Progenitor cell of endocrine pancreas (in vitro differentiated cells): ENCODE measurements around the gene PA2G4. TPM values are rescaled to one million over a fixed set of nuclear protein-coding genes. Genes with fewer than 3 reads are reported as not detected.

ENCODE experiments used
- DNase-seq: peaks from one replicate; pipeline ENCODE4 v3.0.0; 2021; ENCODE audit warnings: low spot score; ENCODE audit not compliant: unreplicated experiment
- H3K27ac Mint-ChIP-seq: 2 replicates; pipeline ENCODE4 v1.8.0; 2021; ENCODE audit warnings: mild to moderate bottlenecking, moderate library complexity, mixed read lengths
- H3K27me3 Mint-ChIP-seq: 2 replicates; pipeline ENCODE4 v1.8.0; 2021; ENCODE audit warnings: mixed read lengths
- H3K36me3 Mint-ChIP-seq: 2 replicates; pipeline ENCODE4 v1.8.0; 2022; ENCODE audit warnings: mixed read lengths; ENCODE audit not compliant: insufficient read depth
- H3K4me1 Mint-ChIP-seq: 2 replicates; pipeline ENCODE4 v1.8.0; 2021; ENCODE audit warnings: low read depth, mixed read lengths
- H3K4me3 Mint-ChIP-seq: 2 replicates; pipeline ENCODE4 v1.8.0; 2021; ENCODE audit warnings: low read depth, mild to moderate bottlenecking, moderate library complexity, mixed read lengths
- H3K9me3 Mint-ChIP-seq: 2 replicates; pipeline ENCODE4 v1.8.0; 2021; ENCODE audit warnings: low read depth, mixed read lengths
- total RNA-seq: library from RNA; stranded (reverse); gene quantifications from 2 replicates; pipeline ENCODE4 v1.2.1, GENCODE V29; 2021
- TF ChIP-seq, protein P1 (sequence below): fragments of 200-600 bp; sonication (generic); IDR thresholded peaks from one replicate; pipeline ENCODE4 v1.5.0; 2021; ENCODE audit warnings: antibody characterized with exemption, mild to moderate bottlenecking; ENCODE audit not compliant: unreplicated experiment

The PA2G4 gene
- total RNA-seq, 1 donor from 2014 or later: 103 TPM

DNA sequence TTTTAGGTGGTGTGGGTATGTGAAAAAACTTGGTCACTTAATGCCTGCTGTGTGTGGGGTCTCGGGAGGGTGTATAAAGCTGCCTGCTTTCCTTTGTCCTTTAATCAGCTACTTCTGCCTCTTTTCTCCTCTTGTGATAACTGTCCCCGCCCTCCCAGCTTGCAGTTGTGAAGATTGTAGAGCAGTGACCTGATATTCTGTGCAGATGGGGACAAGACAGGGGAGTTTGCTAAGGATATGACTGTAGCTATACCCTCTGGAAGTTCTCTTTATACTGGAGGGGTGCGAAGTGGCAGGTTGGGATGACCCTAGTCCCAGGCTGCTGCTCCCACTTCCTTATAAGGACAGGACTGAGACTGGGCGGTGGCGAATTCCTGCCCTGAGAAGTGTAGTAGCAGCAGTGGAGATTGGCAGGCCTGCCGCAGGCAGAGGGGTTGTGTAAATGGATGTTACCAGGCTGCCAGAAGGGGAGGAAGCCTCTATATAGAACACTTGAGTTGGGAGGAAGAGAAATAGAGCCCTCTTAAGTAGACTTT lies 54.6 kb downstream of the PA2G4 start:
- Mint-ChIP-seq H3K4me3 (peak overlapping the region; percentile 94), H3K9me3 (no peaks in the 10 kb centered on the region), H3K27ac (peak overlapping the region; percentile 99), H3K36me3 (peaks cover 36% of the 10 kb centered on the region), H3K27me3 (no peaks in the 10 kb centered on the region), H3K4me1 (peaks cover 31% of the 10 kb centered on the region)
- TF ChIP-seq, protein P1, sequence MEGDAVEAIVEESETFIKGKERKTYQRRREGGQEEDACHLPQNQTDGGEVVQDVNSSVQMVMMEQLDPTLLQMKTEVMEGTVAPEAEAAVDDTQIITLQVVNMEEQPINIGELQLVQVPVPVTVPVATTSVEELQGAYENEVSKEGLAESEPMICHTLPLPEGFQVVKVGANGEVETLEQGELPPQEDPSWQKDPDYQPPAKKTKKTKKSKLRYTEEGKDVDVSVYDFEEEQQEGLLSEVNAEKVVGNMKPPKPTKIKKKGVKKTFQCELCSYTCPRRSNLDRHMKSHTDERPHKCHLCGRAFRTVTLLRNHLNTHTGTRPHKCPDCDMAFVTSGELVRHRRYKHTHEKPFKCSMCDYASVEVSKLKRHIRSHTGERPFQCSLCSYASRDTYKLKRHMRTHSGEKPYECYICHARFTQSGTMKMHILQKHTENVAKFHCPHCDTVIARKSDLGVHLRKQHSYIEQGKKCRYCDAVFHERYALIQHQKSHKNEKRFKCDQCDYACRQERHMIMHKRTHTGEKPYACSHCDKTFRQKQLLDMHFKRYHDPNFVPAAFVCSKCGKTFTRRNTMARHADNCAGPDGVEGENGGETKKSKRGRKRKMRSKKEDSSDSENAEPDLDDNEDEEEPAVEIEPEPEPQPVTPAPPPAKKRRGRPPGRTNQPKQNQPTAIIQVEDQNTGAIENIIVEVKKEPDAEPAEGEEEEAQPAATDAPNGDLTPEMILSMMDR: no peak
- no peak for DNase-seq

GRCh38 chr12:56159482-56160192 lies 55.3 kb downstream of the PA2G4 start:
- Mint-ChIP-seq H3K4me3 (peak overlapping the region; percentile 94), H3K27me3 (no peaks in the 10 kb centered on the region), H3K4me1 (peaks cover 31% of the 10 kb centered on the region), H3K9me3 (no peaks in the 10 kb centered on the region), H3K27ac (peak overlapping the region; percentile 99), H3K36me3 (peaks cover 40% of the 10 kb centered on the region)
- DNase-seq: no peak
- TF ChIP-seq, protein P1: no peak

GRCh38 chr12:56160193-56160763 lies 55.9 kb downstream of the PA2G4 start:
- Mint-ChIP-seq H3K9me3 (no peaks in the 10 kb centered on the region), H3K27ac (peak overlapping the region; percentile 91), H3K36me3 (peaks cover 37% of the 10 kb centered on the region), H3K27me3 (no peaks in the 10 kb centered on the region), H3K4me3 (peak overlapping the region; percentile 94), H3K4me1 (peaks cover 31% of the 10 kb centered on the region)
- TF ChIP-seq, protein P1: no peak
- DNase-seq: no peak

- peaks cover 37% of the 10 kb centered on the region for H3K36me3 Mint-ChIP-seq
- no peaks in the 10 kb centered on the region for H3K27me3 Mint-ChIP-seq
- H3K4me3 Mint-ChIP-seq: peak overlapping the region; percentile 94
- H3K9me3 Mint-ChIP-seq: no peaks in the 10 kb centered on the region
- no peak for DNase-seq
- H3K27ac Mint-ChIP-seq: peak overlapping the region; percentile 91
- TF ChIP-seq, protein P1: no peak
- peaks cover 31% of the 10 kb centered on the region for H3K4me1 Mint-ChIP-seq
Measured at GRCh38 chr12:56160894-56161689, 56.7 kb downstream of the PA2G4 start.
